ENCODE results near the gene COL4A5. TPM values are rescaled to one million over a fixed set of nuclear protein-coding genes. Genes with fewer than 3 reads are reported as not detected.

Gene COL4A5
- total RNA-seq, 2 donors from 2014 or later: not detected

Other genes starting within 250 kb of the COL4A5 start
- not detected for gene COL4A6, start 1.4 kb upstream of the COL4A5 start, total RNA-seq

Data from T-helper 17 cell (primary cell).